HG03064 (cell line): ENCODE data around the gene ESYT1.
"Not testable (repeated sequence)": the region's sequence is repeated elsewhere in the genome, so short reads cannot be mapped to it uniquely, and the experiment has no call there.

Experiments
- ATAC-seq: cut with Tn5 transposase; IDR thresholded peaks from one replicate; pipeline ENCODE4 v1.9.1; 2021; ENCODE audit warnings: low read depth; ENCODE audit not compliant: unreplicated experiment

The ESYT1 gene

DNA sequence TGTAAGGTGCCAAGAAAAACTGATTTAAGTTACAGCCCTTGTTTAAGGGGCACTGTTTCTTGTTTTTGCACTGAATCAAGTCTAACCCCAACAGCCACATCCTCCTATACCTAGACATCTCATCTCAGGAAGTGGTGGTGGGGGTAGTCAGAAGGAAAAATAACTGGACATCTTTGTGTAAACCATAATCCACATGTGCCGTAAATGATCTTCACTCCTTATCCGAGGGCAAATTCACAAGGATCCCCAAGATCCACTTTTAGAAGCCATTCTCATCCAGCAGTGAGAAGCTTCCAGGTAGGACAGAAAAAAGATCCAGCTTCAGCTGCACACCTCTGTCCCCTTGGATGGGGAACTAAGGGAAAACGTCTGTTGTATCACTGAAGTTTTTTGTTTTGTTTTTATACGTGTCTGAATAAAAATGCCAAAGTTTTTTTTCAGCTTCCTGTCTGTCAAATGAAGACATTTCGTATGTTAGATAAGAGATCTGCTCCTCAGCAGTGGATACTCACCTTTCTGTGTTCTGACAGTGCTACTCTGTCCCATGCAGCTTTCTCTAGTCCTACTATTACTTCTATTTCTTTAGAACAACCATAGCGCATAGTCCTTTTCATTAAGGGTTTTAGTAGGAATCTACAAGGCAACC lies 24.9 kb upstream of the ESYT1 start:
- ATAC-seq, result no peak

DNA sequence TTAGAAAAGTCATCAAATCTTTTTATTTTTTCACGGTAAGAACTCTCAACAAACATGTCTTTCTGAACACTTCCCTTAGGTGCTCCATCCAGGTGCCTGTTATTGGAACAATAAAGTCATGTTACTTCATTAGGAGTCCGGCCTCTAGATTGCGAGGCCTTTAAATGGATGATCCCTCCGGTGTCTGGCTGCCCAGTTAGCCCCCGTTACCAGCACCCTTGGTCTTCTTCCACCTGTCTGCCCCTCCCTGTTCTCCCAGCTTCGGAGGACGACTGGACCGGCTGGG lies 24.3 kb upstream of the ESYT1 start:
- ATAC-seq, result no peak

- peak; percentile 96 for ATAC-seq
Measured at GRCh38 chr12:56104109-56104814, 23.8 kb upstream of the ESYT1 start, which contains the start of gene PA2G4. TSS of gene PA2G4 (plus strand) at chr12:56104559. CDS start at chr12:56104738, 179 bp downstream.

- ATAC-seq, result peak; percentile 12
Measured at GRCh38 chr12:56104815-56105608, 23.1 kb upstream of the ESYT1 start.

- ATAC-seq, result no peak
Measured at GRCh38 chr12:56105609-56105902, 22.5 kb upstream of the ESYT1 start.

DNA sequence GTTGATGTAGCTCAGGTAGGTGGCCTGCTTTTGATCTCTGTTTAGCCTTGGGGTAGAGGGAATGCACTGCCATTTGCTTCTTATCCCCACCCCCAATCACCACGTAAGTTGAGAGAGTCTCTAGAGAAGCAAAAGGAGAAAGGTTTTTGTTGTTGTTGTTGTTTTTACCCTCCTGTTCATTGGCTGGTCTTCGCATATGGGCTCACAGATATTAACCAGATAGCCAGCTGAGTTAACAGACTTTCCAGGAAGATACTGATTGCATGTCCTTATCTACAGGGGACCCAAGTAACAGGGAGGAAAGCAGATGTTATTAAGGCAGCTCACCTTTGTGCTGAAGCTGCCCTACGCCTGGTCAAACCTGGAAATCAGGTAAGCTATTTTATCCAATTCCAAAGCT lies 20.8 kb upstream of the ESYT1 start:
- no peak for ATAC-seq

DNA sequence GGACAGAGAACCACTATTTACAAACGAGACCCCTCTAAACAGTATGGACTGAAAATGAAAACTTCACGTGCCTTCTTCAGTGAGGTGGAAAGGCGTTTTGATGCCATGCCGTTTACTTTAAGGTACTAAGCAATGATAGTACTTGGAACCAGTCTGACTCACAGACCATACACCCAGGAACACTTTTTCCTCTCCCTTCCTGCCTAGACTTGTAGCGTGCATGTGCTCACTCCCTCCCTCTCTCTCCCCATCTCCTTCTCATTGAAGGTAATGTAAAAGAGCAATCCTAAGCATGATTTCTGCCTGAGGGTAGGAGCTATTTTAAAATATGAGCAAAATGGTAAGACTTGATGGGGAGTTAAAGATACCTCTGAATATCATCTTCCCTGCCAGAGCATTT lies 17.5 kb upstream of the ESYT1 start:
- ATAC-seq, result no peak

GRCh38 chr12:56114084-56114483 lies 14.0 kb upstream of the ESYT1 start:
- ATAC-seq, result no peak

GRCh38 chr12:56115329-56115728 lies 12.7 kb upstream of the ESYT1 start:
- ATAC-seq, result no peak

DNA sequence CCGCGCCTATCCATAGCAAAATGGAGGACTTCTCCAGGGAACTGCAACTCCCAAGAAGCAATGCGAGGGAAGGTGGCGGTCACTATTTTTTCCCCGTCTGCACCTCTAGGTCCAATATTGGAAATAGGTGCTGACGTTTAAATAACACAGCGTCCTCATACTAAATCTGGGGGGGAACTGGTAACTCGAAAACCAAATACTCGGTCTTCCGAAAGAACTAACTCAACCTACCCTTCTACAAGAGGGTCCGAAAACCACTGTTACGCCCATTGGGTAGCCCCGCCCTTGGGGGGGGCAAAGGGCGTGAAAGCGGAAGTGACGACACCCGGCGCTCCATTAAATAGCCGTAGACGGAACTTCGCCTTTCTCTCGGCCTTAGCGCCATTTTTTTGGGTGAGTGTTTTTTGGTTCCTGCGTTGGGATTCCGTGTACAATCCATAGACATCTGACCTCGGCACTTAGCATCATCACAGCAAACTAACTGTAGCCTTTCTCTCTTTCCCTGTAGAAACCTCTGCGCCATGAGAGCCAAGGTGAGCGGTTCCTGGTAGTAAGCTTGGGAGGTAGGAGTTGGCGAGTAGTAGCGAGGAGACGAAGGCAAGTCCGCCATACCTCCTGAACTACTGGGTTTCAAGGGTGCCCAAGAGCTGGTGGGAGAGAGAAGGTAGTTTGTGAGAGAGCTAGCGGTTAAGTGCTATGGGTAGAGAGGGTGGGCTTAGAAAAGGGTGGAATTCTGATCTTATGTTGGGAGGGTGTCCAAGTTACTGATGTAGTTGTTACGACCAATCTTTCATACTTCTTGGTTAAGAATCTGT lies 11.6 kb upstream of the ESYT1 start, which contains the start of gene RPL41:
RPL41 (plus strand) TSS at position 367 of the 815 bp plus-strand sequence.
- ATAC-seq, result peak; percentile 37

DNA sequence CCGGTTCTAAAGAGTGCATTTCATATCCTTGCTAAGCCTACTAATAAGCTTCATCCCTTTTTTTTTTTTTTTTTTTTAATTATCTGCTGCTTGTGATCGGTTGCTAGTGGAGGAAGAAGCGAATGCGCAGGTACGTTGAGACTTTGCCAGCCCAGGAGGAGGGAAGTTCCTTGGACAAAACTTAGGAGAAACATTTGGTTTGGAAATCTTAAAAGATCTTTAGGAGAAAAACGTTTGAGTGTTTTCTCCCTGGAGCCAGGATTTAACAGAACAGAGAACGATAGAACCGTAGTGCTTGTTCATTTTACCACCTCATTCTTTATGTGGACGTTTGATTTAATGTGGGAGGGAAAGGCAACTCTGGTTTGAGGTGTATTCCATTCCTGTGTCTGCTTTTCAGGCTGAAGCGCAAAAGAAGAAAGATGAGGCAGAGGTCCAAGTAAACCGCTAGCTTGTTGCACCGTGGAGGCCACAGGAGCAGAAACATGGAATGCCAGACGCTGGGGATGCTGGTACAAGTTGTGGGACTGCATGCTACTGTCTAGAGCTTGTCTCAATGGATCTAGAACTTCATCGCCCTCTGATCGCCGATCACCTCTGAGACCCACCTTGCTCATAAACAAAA lies 10.9 kb upstream of the ESYT1 start:
- ATAC-seq, result not testable (repeated sequence)

GRCh38 chr12:56117778-56118687 lies 10.0 kb upstream of the ESYT1 start, which contains the start of gene ZC3H10:
TSS of gene ZC3H10 (plus strand) at chr12:56118266. CDS start at chr12:56120563, 2,297 bp downstream.
- ATAC-seq, result peak; percentile 75

DNA sequence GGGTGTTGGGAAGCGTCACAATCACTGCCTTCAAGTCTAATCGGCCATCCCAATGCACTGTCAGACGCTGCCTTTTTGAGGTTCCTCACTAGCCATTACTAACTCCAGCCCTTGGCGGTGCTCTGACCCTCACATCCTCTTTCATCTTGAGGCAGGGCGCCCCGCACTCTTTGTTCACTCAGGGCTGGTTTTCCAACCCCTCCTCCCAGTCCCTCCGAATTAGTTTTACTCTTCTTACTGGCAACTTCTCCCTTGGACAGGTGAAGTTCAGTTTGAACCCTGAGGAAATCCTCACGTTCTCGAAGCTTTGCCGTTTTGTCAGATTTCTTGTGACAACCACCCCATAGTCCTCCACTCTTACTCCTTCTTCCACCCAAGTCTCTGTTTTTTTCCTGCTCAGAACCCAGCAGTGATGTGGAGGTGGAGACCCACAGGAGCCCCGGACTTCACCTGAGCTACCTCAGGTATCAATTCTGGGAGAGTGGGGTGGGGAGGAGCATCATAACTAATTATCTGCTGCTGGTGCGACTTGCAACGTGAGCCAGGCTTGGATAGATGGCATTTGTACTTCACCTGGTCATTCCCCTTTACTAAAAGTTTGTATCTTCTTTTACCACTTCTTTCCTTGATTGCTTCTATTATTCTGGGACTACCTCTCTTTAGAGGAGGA lies 9.2 kb upstream of the ESYT1 start:
- no peak for ATAC-seq

- no peak for ATAC-seq
Measured at GRCh38 chr12:56119361-56119796, 8.7 kb upstream of the ESYT1 start.

GRCh38 chr12:56120158-56120846 lies 7.8 kb upstream of the ESYT1 start:
- no peak for ATAC-seq

GRCh38 chr12:56121204-56121870 lies 6.7 kb upstream of the ESYT1 start:
- ATAC-seq, result no peak

DNA sequence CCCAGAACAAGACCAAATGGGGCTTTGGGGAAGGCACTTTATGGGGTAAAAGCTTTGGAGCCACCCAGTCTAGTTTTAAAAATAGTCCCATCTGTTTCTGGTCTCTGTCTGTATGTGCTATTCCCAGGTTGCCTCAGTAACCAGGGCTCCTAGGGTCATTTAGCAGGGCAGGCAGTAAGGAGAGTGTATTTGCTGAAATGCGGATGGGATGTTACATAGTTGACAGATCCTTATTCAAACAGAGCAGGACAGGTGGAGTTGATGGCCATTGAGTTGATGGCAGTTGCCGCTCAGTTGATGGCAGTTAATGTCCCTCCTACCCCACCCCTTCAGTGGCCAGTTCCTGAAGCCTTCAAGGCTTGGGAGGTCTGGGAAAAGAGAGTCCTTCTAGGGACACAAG lies 5.4 kb upstream of the ESYT1 start:
- ATAC-seq, result no peak

DNA sequence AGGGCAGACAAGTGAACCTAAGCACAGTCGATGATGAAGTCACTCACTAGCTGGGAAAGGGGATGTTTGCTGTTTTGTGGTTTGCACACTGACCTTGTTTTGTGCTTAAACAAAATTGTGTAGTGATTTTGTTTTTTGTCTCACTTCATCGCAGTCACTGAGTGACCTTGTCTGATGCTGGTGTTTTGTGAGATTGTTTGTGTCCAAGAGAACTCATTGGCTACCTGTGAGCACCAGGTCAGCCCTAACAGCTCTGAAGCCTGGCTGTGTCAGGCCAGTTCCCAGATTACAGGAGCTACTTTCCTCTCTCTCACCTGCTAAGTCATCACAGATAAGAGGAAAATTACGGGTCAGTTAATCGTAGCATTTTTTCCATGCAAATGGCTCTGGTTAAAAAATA lies 3.9 kb upstream of the ESYT1 start:
- no peak for ATAC-seq
